ENCODE measurements around the gene TSSK6.

Gene TSSK6

GRCh38 chr19:19544954-19545591, 29.7 kb upstream of the TSSK6 start:
- no peak for TF ChIP-seq CTCF (conservative IDR thresholded peaks at IDR 0.05; ENCODE audit: low read depth, low read length)
- no peak overlapping the region for H3K4me3 ChIP-seq (ENCODE audit: low read depth, low read length)
- DNase-seq (ENCODE audit: low read depth), result no peak

- TF ChIP-seq CTCF (conservative IDR thresholded peaks at IDR 0.05; ENCODE audit: low read depth, low read length), result no peak
- no peak for DNase-seq (ENCODE audit: low read depth)
- no peak overlapping the region for H3K4me3 ChIP-seq (ENCODE audit: low read depth, low read length)
Measured at GRCh38 chr19:19544257-19544953, 29.1 kb upstream of the TSSK6 start.

- TF ChIP-seq CTCF (conservative IDR thresholded peaks at IDR 0.05; ENCODE audit: low read depth, low read length), result no peak
- DNase-seq (ENCODE audit: low read depth), result no peak
- no peak overlapping the region for H3K4me3 ChIP-seq (ENCODE audit: low read depth, low read length)
Measured at GRCh38 chr19:19543640-19544039, 28.3 kb upstream of the TSSK6 start.

DNA sequence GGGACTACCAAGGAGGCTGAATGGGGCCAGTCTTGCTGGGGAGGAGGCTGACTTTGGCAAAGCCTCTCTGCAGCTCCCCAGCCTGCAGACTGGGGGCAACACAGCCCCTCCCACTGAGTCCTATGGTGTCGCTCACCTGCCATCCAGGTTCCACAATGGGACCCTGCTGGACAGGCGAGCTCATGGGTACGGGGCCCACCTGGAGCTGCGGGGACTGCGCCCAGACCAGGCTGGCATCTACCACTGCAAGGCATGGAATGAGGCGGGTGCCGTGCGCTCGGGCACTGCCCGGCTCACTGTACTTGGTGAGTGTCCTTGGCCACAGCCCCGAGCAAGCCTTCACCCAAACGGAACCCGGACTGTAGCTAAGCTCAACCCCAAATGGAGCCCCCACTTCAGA, 27.8 kb upstream of the TSSK6 start:
- H3K4me3 ChIP-seq (ENCODE audit: low read depth, low read length), result no peak overlapping the region
- DNase-seq (ENCODE audit: low read depth), result no peak
- TF ChIP-seq CTCF (conservative IDR thresholded peaks at IDR 0.05; ENCODE audit: low read depth, low read length), result no peak

DNA sequence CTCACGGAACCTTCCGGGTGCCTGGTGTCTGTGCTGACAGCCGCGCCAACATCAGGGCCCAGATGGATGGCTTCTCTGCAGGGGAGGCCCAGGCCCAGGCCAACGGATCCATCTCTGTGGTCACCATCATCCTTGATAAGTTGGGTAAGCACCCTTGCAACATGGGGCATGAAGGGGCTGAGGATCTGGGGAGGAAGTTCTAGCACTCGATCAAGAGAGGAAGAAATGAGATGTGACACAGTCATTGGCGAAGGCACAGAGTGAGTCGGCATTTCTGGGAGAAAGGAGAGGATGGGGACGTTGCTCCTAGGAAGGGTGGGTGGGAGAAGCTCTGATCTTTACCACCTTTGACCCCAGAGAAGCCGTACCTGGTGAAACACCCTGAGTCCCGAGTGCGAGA, 27.2 kb upstream of the TSSK6 start:
- no peak for TF ChIP-seq CTCF (conservative IDR thresholded peaks at IDR 0.05; ENCODE audit: low read depth, low read length)
- no peak overlapping the region for H3K4me3 ChIP-seq (ENCODE audit: low read depth, low read length)
- no peak for DNase-seq (ENCODE audit: low read depth)

DNA sequence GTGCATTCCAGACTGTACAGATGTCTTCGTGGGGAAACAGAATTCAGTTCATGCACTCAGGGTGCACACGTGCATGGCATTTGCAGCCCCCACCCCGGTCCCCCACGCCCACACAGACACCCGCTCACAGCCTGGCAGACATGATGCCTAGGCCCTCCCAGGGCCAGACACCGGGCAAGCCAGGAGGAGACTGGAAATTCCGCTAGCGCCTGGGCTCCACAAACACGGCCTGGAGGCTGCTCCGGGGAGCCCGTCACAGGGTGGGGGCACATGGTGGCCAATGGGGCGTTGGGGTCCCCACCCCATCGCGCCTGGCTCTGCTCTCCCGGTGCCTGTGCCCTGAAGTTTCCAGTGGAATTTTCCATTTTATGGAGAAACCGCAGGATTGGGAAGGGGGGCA, 26.3 kb upstream of the TSSK6 start:
- no peak for TF ChIP-seq CTCF (conservative IDR thresholded peaks at IDR 0.05; ENCODE audit: low read depth, low read length)
- no peak for DNase-seq (ENCODE audit: low read depth)
- no peak overlapping the region for H3K4me3 ChIP-seq (ENCODE audit: low read depth, low read length)

Measured in choroid plexus epithelial cell (primary cell).